HepG2 (cell line): Measurements from ENCODE around the gene PTPN18. TPM values are rescaled to one million over a fixed set of nuclear protein-coding genes. Genes with fewer than 3 reads are reported as not detected.

Experiments
- AGO1 ChIP-seq: fragments of 200-400 bp; formaldehyde crosslinking; IDR thresholded peaks from 2 replicates; pipeline ENCODE4 v1.6.1; 2017; ENCODE audit warnings: mild to moderate bottlenecking, low read depth, low read length, moderate library complexity; ENCODE audit not compliant: poor library complexity, severe bottlenecking
- ARHGAP35 ChIP-seq: sonication (generic); formaldehyde crosslinking; IDR thresholded peaks from 2 replicates; pipeline ENCODE4 v1.9.0; 2022; ENCODE audit warnings: mild to moderate bottlenecking, inconsistent platforms, moderate library complexity, missing genetic modification reagents, borderline replicate concordance
- CREB1 ChIP-seq, 2 experiments: fragments of 450-650 bp in 1 of 2; IDR thresholded peaks; 2 replicates each; pipeline ENCODE4 v1.6.1; 2016 to 2017; ENCODE audit warnings: control low read depth in 1 of 2, mild to moderate bottlenecking in 1 of 2, missing compliant biosample characterization in 1 of 2, missing genetic modification characterization in 1 of 2
- HNRNPL ChIP-seq: fragments of 200-400 bp; formaldehyde crosslinking; IDR thresholded peaks from 2 replicates; pipeline ENCODE4 v1.6.1; 2017; ENCODE audit warnings: mild to moderate bottlenecking, low read depth, low read length
- ISL2 ChIP-seq: sonication (generic); formaldehyde crosslinking; IDR thresholded peaks from 2 replicates; pipeline ENCODE4 v1.5.0; 2020; ENCODE audit warnings: missing genetic modification reagents
- RBM22 ChIP-seq: fragments of 200-400 bp; formaldehyde crosslinking; optimal IDR thresholded peaks from 2 replicates; pipeline ENCODE3; 2017; ENCODE audit warnings: mild to moderate bottlenecking, low read length, moderate library complexity
- SIN3A ChIP-seq: IDR thresholded peaks from 2 replicates; pipeline ENCODE4 v1.6.1; 2011; ENCODE audit warnings: low read depth, mild to moderate bottlenecking, control low read depth, low read length, borderline replicate concordance
- TCF12 ChIP-seq, 2 experiments: fragments of 450-650 bp in 1 of 2; sonication (generic) in 1 of 2; formaldehyde crosslinking in 1 of 2; IDR thresholded peaks; 2 replicates each; pipeline versions ENCODE4 v1.6.1 to v1.8.0; 2017 to 2022; ENCODE audit warnings: antibody characterized with exemption in 1 of 2, mild to moderate bottlenecking in 1 of 2, missing genetic modification reagents in 1 of 2, moderate library complexity in 1 of 2
- ZNF546 ChIP-seq: sonication (generic); formaldehyde crosslinking; conservative IDR thresholded peaks from 2 replicates; pipeline ENCODE4 v1.8.1; 2023; ENCODE audit warnings: mild to moderate bottlenecking, missing genetic modification reagents
- ZNF547 ChIP-seq: sonication (generic); formaldehyde crosslinking; IDR thresholded peaks from 2 replicates; pipeline ENCODE4 v1.5.1; 2020; ENCODE audit warnings: mild to moderate bottlenecking, missing genetic modification reagents
- ZNF761 ChIP-seq: sonication (generic); formaldehyde crosslinking; conservative IDR thresholded peaks from 2 replicates; pipeline ENCODE4 v1.4.0; 2020; ENCODE audit warnings: mild to moderate bottlenecking, missing genetic modification reagents
- ZNF883 ChIP-seq: sonication (generic); formaldehyde crosslinking; IDR thresholded peaks from 2 replicates; pipeline ENCODE4 v1.5.1; 2020; ENCODE audit warnings: mild to moderate bottlenecking, missing genetic modification reagents; ENCODE audit errors: not compliant biosample characterization
- polyA plus RNA-seq, 8 experiments: library from polyadenylated mRNA; depleted of rRNA in 3 of 8; stranded (reverse) in 7 of 8; unstranded in 1 of 8; fragments of >200 nt; fragmentation: Illumina TruSeq in 4 of 8; extraction: Trizol in 4 of 8; gene quantifications; 2 replicates each; pipeline versions ENCODE4 v1.2.1 to v1.2.3, GENCODE V29; 2011 to 2016; ENCODE audit warnings: low read depth in 4 of 8, missing spikeins in 1 of 8, mixed read lengths in 1 of 8; ENCODE audit not compliant: insufficient read depth in 1 of 8
- total RNA-seq, 5 experiments: library from RNA; depleted of rRNA; stranded (reverse); fragments of >200 nt; fragmentation: Illumina TruSeq; extraction: Trizol; gene quantifications; 2 replicates each; pipeline ENCODE4 v1.2.3, GENCODE V29; 2016; ENCODE audit warnings: low read depth in 1 of 5
- TF ChIP-seq, protein P1 (sequence below): sonication (generic); formaldehyde crosslinking; IDR thresholded peaks from 2 replicates; pipeline ENCODE4 v1.5.1; 2020; ENCODE audit warnings: mild to moderate bottlenecking, missing genetic modification reagents, moderate library complexity
- TF ChIP-seq, protein P2 (sequence below): sonication (generic); formaldehyde crosslinking; conservative IDR thresholded peaks from 2 replicates; pipeline ENCODE4 v1.8.1; 2023; ENCODE audit warnings: missing genetic modification reagents
- TF ChIP-seq, protein P3 (sequence below): fragments of 450-650 bp; IDR thresholded peaks from 2 replicates; pipeline ENCODE4 v1.6.1; 2016
- TF ChIP-seq, protein P4 (sequence below): sonication (generic); formaldehyde crosslinking; IDR thresholded peaks from 2 replicates; pipeline ENCODE4 v1.4.0; 2020; ENCODE audit warnings: mild to moderate bottlenecking, missing genetic modification reagents
- TF ChIP-seq, protein P5 (sequence below), 2 experiments: sonication (generic) in 1 of 2; formaldehyde crosslinking in 1 of 2; IDR thresholded peaks; 2 replicates each; pipeline versions ENCODE4 v1.4.0 to v1.6.1; 2016 to 2020; ENCODE audit warnings: borderline replicate concordance in 1 of 2, low read depth in 1 of 2, mild to moderate bottlenecking in 1 of 2, missing genetic modification reagents in 1 of 2

PTPN18 gene
- total and polyA plus RNA-seq, 2 of the 13 experiments (the other 11 are each of a cell fraction or from before 2014, with no cell fraction given), result 14.8 to 39.6 TPM

DNA sequence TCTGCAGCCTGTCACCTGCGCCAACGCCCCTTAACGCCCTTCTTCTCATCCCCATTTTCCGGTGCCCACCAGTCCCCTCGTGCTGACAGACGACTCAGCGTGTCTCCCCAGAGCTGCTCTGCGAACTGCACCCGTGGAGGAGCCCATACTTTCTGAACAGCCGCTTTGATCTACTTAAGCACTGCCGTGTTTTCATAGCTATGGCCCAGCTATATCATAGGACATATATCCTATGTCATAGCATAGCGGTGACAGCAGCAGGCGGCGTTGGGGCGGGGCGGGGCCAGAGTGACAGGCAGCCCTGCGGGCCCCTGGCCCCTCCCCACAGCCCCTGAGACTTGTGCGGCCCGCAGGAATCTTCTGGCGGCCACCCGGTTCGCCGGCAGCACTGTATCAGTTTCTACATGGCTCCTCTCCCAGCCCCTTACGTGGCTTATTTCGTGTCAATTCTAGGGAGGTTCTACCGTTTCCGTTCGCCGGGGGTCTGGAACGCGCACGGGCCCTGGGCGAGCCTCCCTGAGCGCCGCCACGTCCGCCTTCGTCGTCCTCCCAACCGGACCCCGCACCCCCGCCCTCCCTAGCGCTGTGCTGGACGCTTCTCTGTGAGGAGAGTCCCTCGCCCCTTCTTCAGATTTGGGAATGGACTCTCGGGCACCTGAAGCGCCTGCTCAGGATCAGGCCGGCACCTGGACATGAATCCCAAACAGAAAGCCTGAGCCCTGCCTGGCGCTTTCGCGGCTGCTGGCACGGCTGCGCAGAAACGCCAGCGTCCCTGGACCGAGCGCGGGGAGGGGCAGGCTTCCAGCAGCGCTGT lies 35.4 kb downstream of the PTPN18 start (continued):
- TF ChIP-seq, protein P1, sequence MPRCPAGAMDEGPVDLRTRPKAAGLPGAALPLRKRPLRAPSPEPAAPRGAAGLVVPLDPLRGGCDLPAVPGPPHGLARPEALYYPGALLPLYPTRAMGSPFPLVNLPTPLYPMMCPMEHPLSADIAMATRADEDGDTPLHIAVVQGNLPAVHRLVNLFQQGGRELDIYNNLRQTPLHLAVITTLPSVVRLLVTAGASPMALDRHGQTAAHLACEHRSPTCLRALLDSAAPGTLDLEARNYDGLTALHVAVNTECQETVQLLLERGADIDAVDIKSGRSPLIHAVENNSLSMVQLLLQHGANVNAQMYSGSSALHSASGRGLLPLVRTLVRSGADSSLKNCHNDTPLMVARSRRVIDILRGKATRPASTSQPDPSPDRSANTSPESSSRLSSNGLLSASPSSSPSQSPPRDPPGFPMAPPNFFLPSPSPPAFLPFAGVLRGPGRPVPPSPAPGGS (CRISPR knock-in tag), result peak; percentile 62; the same call in 1 of the 2 replicates
- TF ChIP-seq ZNF546 (CRISPR knock-in tag) (peak; percentile 66; the same call in 1 of the 2 replicates), ZNF883 (CRISPR knock-in tag) (peak; percentile 69), AGO1 (peak; percentile 47), TCF12 (IDR thresholded peaks at IDR 0.05) (no peak), TCF12 (CRISPR knock-in tag; IDR thresholded peaks at IDR 0.05) (0 out of 2 replicates have a peak, but pooled peaks have one; percentile 39), RBM22 (no peak), ISL2 (CRISPR knock-in tag) (0 out of 2 replicates have a peak, but pooled peaks have one; percentile 18), SIN3A (peak; percentile 58; the same call in 1 of the 2 replicates), HNRNPL (0 out of 2 replicates have a peak, but pooled peaks have one; percentile 38), CREB1 (IDR thresholded peaks at IDR 0.05) (peak; percentile 32; the same call in 1 of the 2 replicates), CREB1 (CRISPR knock-in tag; IDR thresholded peaks at IDR 0.05) (no peak), ARHGAP35 (CRISPR knock-in tag) (peak; percentile 58; the same call in 1 of the 2 replicates), ZNF547 (CRISPR knock-in tag) (0 out of 2 replicates have a peak, but pooled peaks have one; percentile 73), ZNF761 (peak; percentile 14; the same call in 1 of the 2 replicates)
- TF ChIP-seq, protein P2, sequence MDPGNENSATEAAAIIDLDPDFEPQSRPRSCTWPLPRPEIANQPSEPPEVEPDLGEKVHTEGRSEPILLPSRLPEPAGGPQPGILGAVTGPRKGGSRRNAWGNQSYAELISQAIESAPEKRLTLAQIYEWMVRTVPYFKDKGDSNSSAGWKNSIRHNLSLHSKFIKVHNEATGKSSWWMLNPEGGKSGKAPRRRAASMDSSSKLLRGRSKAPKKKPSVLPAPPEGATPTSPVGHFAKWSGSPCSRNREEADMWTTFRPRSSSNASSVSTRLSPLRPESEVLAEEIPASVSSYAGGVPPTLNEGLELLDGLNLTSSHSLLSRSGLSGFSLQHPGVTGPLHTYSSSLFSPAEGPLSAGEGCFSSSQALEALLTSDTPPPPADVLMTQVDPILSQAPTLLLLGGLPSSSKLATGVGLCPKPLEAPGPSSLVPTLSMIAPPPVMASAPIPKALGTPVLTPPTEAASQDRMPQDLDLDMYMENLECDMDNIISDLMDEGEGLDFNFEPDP, result 0 out of 2 replicates have a peak, but pooled peaks have one; percentile 58
- TF ChIP-seq, protein P3, sequence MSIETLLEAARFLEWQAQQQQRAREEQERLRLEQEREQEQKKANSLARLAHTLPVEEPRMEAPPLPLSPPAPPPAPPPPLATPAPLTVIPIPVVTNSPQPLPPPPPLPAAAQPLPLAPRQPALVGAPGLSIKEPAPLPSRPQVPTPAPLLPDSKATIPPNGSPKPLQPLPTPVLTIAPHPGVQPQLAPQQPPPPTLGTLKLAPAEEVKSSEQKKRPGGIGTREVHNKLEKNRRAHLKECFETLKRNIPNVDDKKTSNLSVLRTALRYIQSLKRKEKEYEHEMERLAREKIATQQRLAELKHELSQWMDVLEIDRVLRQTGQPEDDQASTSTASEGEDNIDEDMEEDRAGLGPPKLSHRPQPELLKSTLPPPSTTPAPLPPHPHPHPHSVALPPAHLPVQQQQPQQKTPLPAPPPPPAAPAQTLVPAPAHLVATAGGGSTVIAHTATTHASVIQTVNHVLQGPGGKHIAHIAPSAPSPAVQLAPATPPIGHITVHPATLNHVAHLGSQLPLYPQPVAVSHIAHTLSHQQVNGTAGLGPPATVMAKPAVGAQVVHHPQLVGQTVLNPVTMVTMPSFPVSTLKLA, result no peak
- TF ChIP-seq, protein P4, sequence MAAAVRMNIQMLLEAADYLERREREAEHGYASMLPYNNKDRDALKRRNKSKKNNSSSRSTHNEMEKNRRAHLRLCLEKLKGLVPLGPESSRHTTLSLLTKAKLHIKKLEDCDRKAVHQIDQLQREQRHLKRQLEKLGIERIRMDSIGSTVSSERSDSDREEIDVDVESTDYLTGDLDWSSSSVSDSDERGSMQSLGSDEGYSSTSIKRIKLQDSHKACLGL, result peak; percentile 40; the same call in 1 of the 2 replicates
- TF ChIP-seq, protein P5, sequence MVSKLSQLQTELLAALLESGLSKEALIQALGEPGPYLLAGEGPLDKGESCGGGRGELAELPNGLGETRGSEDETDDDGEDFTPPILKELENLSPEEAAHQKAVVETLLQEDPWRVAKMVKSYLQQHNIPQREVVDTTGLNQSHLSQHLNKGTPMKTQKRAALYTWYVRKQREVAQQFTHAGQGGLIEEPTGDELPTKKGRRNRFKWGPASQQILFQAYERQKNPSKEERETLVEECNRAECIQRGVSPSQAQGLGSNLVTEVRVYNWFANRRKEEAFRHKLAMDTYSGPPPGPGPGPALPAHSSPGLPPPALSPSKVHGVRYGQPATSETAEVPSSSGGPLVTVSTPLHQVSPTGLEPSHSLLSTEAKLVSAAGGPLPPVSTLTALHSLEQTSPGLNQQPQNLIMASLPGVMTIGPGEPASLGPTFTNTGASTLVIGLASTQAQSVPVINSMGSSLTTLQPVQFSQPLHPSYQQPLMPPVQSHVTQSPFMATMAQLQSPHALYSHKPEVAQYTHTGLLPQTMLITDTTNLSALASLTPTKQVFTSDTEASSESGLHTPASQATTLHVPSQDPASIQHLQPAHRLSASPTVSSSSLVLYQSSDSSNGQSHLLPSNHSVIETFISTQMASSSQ (IDR thresholded peaks at IDR 0.05; ENCODE audit: low read depth), result no peak
- TF ChIP-seq, protein P5 (CRISPR knock-in tag; IDR thresholded peaks at IDR 0.05; ENCODE audit: borderline replicate concordance), result no peak
